DND-41 (cell line): ENCODE data around the gene TRMT11.

Experiments
- ATAC-seq: fragments of 200-7000 bp; cut with Tn5 transposase; 3 replicates; pipeline ENCODE4 v1.9.1; 2021; ENCODE audit warnings: low read depth; ENCODE audit not compliant: insufficient read depth
- DNase-seq: peaks from one replicate; pipeline ENCODE4 v3.0.0-alpha.2; 2020
- H2AFZ ChIP-seq: 2 replicates; pipeline ENCODE4 v1.6.0; 2012; ENCODE audit warnings: low read depth, low read length
- H3K27ac ChIP-seq: 2 replicates; pipeline ENCODE4 v1.5.1; 2012; ENCODE audit warnings: low read length, inconsistent platforms
- H3K27me3 ChIP-seq: fragments of 200-600 bp; sonication (generic); 2 replicates; pipeline ENCODE4 v1.6.0; 2012; ENCODE audit warnings: low read length, mild to moderate bottlenecking, inconsistent platforms; ENCODE audit not compliant: insufficient read depth, poor library complexity
- H3K36me3 ChIP-seq: 2 replicates; pipeline ENCODE4 v1.5.1; 2012; ENCODE audit warnings: low read length, inconsistent platforms; ENCODE audit not compliant: insufficient read depth
- H3K4me1 ChIP-seq: 2 replicates; pipeline ENCODE4 v1.5.1; 2012; ENCODE audit warnings: mild to moderate bottlenecking, low read length; ENCODE audit not compliant: insufficient read depth
- H3K4me2 ChIP-seq: 2 replicates; pipeline ENCODE4 v1.6.0; 2012; ENCODE audit warnings: mild to moderate bottlenecking, moderate library complexity, low read length, inconsistent platforms; ENCODE audit not compliant: insufficient read depth
- H3K4me3 ChIP-seq, 2 experiments: fragments of 200-600 bp in 1 of 2; shearing (Covaris generic) in 1 of 2; 2 replicates each; pipeline ENCODE4 v1.5.1; 2012 to 2016; ENCODE audit warnings: inconsistent platforms in 2 of 2, low read length in 2 of 2, mild to moderate bottlenecking in 2 of 2, low read depth in 1 of 2, moderate library complexity in 1 of 2
- H3K79me2 ChIP-seq: 2 replicates; pipeline ENCODE4 v1.6.0; 2012; ENCODE audit warnings: low read length, inconsistent platforms; ENCODE audit not compliant: insufficient read depth
- H3K9ac ChIP-seq: 2 replicates; pipeline ENCODE4 v1.6.0; 2012; ENCODE audit warnings: low read depth, mild to moderate bottlenecking, inconsistent platforms, low read length, moderate library complexity
- H3K9me3 ChIP-seq: 2 replicates; pipeline ENCODE4 v1.5.1; 2012; ENCODE audit warnings: low read length, moderate library complexity, mild to moderate bottlenecking, inconsistent platforms; ENCODE audit not compliant: insufficient read depth, severe bottlenecking
- H4K20me1 ChIP-seq: 2 replicates; pipeline ENCODE4 v1.6.0; 2012; ENCODE audit warnings: low read length; ENCODE audit not compliant: insufficient read depth
- EZH2 ChIP-seq: IDR thresholded peaks from 3 replicates; pipeline ENCODE4 v1.6.1; 2012; ENCODE audit warnings: borderline replicate concordance, low read depth, mild to moderate bottlenecking, moderate library complexity, low read length, inconsistent platforms; ENCODE audit not compliant: severe bottlenecking
- TF ChIP-seq, protein P1 (sequence below): IDR thresholded peaks from 2 replicates; pipeline ENCODE4 v1.5.1; 2012; ENCODE audit warnings: borderline replicate concordance, low read length, moderate library complexity, mild to moderate bottlenecking; ENCODE audit not compliant: poor library complexity, severe bottlenecking; ENCODE audit errors: extremely low read depth

Gene TRMT11

GRCh38 chr6:126077810-126078776 is 91.8 kb downstream of the TRMT11 start:
- no peak for TF ChIP-seq EZH2
- TF ChIP-seq, protein P1, sequence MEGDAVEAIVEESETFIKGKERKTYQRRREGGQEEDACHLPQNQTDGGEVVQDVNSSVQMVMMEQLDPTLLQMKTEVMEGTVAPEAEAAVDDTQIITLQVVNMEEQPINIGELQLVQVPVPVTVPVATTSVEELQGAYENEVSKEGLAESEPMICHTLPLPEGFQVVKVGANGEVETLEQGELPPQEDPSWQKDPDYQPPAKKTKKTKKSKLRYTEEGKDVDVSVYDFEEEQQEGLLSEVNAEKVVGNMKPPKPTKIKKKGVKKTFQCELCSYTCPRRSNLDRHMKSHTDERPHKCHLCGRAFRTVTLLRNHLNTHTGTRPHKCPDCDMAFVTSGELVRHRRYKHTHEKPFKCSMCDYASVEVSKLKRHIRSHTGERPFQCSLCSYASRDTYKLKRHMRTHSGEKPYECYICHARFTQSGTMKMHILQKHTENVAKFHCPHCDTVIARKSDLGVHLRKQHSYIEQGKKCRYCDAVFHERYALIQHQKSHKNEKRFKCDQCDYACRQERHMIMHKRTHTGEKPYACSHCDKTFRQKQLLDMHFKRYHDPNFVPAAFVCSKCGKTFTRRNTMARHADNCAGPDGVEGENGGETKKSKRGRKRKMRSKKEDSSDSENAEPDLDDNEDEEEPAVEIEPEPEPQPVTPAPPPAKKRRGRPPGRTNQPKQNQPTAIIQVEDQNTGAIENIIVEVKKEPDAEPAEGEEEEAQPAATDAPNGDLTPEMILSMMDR = no peak
- no peak overlapping the region for H3K4me3 ChIP-seq
- H3K9me3 ChIP-seq = no peaks in the 10 kb centered on the region
- no peak overlapping the region for H2AFZ ChIP-seq
- no peak for DNase-seq
- no peaks in the 10 kb centered on the region for H3K36me3 ChIP-seq
- H3K4me2 ChIP-seq = no peak overlapping the region
- no peaks in the 10 kb centered on the region for H4K20me1 ChIP-seq
- no peaks in the 10 kb centered on the region for H3K4me1 ChIP-seq
- H3K27ac ChIP-seq = no peak overlapping the region
- H3K79me2 ChIP-seq = no peaks in the 10 kb centered on the region
- no peak overlapping the region for H3K9ac ChIP-seq
- H3K27me3 ChIP-seq = no peaks in the 10 kb centered on the region
- no peak for ATAC-seq

DNA sequence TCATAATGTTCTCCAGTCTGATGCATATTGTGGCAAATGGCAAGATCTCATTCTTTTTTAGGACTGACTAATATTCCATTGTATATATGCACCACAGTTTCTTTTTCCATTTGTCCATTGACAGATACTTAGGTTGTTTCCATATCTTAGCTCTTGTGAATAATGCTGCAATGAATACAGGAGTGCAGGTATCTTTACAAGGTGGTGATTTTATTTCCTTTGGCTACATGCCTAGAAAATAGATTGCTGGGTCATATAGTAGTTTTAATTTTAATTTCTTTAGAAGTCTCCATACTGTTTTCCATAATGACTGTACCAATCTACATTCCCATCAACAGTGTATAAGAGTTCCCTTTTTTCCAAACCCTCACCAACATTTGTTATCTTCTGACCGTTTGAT is 97.5 kb downstream of the TRMT11 start:
- no peak for TF ChIP-seq EZH2
- TF ChIP-seq, protein P1 = no peak
- Histone ChIP-seq H3K4me3 (no peak overlapping the region), H2AFZ (no peak overlapping the region), H3K27me3 (no peaks in the 10 kb centered on the region), H3K27ac (no peak overlapping the region), H4K20me1 (no peaks in the 10 kb centered on the region), H3K4me1 (no peaks in the 10 kb centered on the region), H3K36me3 (no peaks in the 10 kb centered on the region), H3K9ac (no peak overlapping the region), H3K79me2 (no peaks in the 10 kb centered on the region), H3K4me2 (no peak overlapping the region), H3K9me3 (no peaks in the 10 kb centered on the region)
- DNase-seq (no peak), ATAC-seq (no peak)

- Histone ChIP-seq H3K79me2 (no peaks in the 10 kb centered on the region), H3K9ac (no peak overlapping the region), H3K27me3 (no peaks in the 10 kb centered on the region), H3K4me3 (no peak overlapping the region), H2AFZ (no peak overlapping the region), H3K27ac (no peak overlapping the region), H4K20me1 (no peaks in the 10 kb centered on the region), H3K36me3 (no peaks in the 10 kb centered on the region), H3K4me1 (no peaks in the 10 kb centered on the region), H3K4me2 (no peak overlapping the region), H3K9me3 (no peaks in the 10 kb centered on the region)
- TF ChIP-seq, protein P1 = no peak
- TF ChIP-seq EZH2 = no peak
- no peak for DNase-seq
- ATAC-seq = no peak
These were observed 100.2 kb downstream of the TRMT11 start for GRCh38 chr6:126086560-126086959.
